ENCODE data around the gene TEDC1.

GRCh38 chr14:105448706-105449111, 42.3 kb upstream of the TEDC1 start:
- TF ChIP-seq POLR2AphosphoS5 (IDR thresholded peaks at IDR 0.05; ENCODE audit: low read depth, low read length), result no peak
- no peak for TF ChIP-seq SIN3A (IDR thresholded peaks at IDR 0.05; ENCODE audit: borderline replicate concordance, insufficient read depth, low read length)
